Muscle of back (tissue), 11 donors: ENCODE results near the gene POLDIP3. TPM values are rescaled to one million over a fixed set of nuclear protein-coding genes. Genes with fewer than 3 reads are reported as not detected.
"Not testable (repeated sequence)": the region's sequence is repeated elsewhere in the genome, so short reads cannot be mapped to it uniquely, and the experiment has no call there.

Experiments
- DNase-seq, 3 donors: peaks; one replicate each; pipeline versions ENCODE4 v3.0.0 to v3.0.0-alpha.2; 2013
- polyA plus RNA-seq, 10 donors: library from polyadenylated mRNA; unstranded; fragments of 120-200 nt; gene quantifications; one replicate each; pipeline ENCODE4 v1.2.1, GENCODE V29; 2013; ENCODE audit not compliant: insufficient read length in 10 of 10

POLDIP3 gene
- polyA plus RNA-seq, 10 donors, result 51.5 to 65.6 (median 56.9) TPM

DNA sequence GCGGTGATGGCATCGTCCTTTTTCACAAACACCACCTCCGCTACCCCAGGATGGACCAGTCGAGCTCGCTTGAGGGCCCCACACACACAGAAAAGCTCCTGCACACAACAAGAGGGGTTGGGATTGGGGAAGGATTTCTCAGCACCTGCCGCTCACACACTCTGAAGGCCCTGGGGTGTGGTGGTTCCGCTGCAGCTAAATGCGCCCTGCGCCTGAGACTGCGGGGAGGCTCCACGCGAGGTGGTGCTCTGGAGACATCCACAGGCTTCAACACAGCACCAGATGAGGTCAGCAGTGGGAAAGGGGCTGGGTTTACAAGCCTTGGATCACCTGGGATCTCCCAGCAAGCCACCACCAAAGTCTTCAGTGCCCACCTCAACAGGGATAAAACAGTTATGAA is 22.7 kb downstream of the POLDIP3 start:
- no peak for DNase-seq

- no peak for DNase-seq
Measured at GRCh38 chr22:42587588-42588175, 27.0 kb downstream of the POLDIP3 start.

DNA sequence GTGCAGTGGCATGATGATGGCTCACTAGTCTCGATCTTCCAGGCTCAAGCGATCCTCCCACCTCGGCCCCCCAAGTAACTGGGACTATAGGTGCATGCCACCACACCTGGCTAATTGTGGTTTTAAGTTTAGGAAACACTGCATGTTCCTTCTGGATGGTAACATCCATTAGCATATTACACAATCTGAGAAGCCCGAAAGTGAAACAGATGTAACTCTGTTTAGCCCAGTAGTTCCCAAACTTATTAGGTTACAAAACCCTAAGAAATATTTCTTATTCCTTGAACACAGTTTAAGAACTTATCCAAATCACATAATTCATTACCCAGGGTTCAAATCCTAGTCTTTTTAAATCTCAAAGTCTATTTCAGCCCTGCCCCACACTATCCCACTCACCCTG is 28.3 kb downstream of the POLDIP3 start:
- DNase-seq, result no peak

GRCh38 chr22:42585096-42585495 is 29.6 kb downstream of the POLDIP3 start:
- no peak for DNase-seq

DNA sequence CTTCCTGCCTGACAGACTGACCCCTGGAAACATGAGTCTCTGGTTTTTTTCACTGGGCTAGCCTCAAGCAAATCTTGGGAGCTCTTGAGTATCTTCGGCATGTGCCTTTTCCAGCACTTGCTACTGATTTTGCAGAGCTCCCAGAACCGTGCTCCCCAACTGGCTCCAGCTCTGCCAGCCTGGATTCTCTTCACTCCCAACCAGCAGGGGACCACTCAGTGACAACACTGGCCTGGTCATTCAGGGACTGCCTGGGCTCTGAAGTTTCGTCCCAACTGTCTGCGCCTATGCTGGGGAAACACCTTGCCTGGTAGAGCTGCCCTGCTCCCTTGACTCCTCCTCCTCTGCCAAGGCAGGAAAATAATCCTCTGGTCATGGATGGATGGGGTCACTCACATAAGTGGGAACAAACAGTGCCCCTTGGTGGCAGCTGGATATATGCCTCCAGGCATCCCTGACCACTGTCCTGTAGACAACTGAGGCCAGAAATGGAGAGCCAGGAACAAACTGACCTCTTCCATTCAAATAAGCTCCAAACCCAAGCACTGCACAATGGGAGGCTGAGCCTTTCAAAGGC is 30.2 kb downstream of the POLDIP3 start:
- DNase-seq, result no peak

- no peak for DNase-seq
Measured at GRCh38 chr22:42582987-42583386, 31.7 kb downstream of the POLDIP3 start.

GRCh38 chr22:42581762-42582716 is 32.6 kb downstream of the POLDIP3 start:
- peak; percentile 62 to 93 (median 82) for DNase-seq

DNA sequence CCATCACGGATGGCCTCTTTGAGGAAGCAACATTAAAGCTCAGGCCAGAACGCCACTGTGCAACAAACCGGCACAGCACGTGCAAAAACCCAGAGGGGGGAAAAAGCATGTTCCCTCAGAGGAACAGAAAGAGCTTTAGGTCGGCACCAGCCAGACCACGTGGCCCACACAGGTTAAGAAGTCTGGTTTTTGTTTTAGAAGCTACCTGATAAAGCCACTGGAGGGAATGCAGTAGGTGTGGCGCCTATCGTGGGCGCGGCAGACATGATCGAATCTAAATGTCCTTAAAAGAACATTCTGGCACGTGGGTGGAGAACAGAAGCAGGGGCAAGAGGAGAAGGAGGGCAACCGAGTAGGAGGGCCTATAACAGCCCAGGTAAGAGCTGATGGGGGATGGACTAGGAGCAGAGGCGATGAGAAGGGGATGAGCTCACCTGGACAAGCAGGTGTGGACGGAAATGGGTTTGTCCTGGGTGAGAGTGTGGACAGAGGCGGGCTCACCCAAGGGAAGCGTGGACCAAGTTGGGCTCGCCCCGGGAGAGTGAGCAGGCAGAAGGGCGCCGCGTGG is 33.4 kb downstream of the POLDIP3 start:
- DNase-seq, result not testable (repeated sequence)

DNA sequence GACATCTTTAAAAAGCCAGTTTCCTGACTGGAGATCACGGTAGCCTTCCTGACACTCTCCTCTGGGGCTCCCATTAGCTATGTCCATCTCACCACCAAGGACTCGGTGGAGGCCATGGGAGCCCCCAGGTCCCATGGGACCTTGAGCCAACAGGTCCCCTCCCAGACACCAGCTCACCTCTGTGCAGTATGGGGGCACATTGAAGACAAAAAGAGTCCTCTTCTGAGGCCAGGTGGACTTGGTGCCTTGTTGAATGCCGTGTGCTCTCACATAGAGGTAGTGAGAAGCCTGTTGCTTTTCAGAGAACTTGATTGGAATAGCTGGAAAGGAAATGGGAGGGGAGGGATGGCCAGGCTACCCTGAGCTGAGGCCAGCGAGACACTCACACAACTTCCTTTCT is 34.6 kb downstream of the POLDIP3 start:
- DNase-seq, result not testable (repeated sequence)

- no peak for DNase-seq
Measured at GRCh38 chr22:42577623-42578240, 37.0 kb downstream of the POLDIP3 start.

DNA sequence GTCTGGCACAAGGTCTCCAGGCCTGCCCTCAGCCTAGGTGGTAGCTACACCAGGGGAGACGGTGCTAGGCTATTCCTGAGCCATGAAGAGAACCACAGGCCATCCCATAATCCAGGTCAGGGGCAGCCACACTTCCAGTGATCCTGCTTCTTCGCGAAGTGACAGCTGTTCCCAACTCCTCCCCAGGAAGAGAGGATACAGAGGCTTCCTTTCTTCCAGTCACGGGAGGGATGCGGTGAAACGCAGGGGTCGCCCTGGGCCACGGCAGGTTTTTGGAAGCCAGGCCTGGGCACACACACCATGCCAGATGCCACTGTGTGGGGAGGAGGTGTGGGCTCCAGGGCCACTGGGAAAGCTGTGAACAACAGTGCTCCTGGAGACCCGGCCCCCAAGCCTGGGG is 37.5 kb downstream of the POLDIP3 start:
- not testable (repeated sequence) for DNase-seq

DNA sequence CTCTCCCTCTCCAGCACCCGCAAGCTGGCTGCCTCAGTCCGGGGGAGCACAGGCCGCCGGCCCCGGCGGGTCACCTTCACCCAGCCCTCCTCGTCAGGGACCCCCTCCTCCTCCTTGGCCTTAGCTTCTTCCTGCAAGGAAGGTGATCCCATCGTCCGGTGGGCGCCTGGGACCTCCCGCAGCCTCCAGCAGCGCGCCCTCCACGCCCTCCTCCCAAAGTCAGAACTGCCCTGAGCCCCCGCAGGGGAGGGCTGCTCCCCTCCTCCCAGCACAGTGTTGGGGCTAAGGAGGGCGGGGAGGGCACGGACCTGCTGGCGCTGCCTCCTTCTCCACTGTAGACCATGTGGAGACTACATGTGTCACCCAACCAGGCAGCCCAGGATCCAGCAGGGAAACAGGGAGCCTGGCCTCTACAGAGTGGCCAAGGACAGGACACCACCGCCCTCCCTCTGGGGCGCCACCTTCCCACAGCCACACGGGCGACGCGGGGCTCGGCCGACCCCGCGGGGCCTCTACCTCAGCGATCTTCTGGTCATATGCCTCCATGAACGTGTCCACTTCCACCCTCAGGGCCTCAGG is 38.6 kb downstream of the POLDIP3 start:
- not testable (repeated sequence) for DNase-seq

DNA sequence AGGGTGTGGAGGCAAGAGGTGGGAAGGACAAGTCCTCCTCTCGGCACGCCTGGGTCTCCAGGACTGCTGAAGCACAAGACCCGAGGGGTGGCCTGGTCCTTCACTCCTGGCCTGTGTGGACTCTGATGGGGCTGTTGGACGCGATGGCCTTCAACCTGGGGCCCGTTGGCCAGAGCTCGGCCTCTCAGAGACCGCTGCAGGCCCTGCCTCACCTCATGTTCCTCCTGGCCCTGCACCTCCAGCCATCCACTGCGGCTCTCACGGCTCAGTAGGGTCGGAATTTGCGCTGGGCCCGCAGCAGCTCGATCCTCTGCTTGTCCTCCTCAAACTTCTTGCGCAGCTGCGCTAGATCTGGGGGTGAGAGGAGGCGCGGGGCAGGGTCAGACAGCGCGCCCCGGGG is 40.2 kb downstream of the POLDIP3 start:
- DNase-seq, result not testable (repeated sequence)

DNA sequence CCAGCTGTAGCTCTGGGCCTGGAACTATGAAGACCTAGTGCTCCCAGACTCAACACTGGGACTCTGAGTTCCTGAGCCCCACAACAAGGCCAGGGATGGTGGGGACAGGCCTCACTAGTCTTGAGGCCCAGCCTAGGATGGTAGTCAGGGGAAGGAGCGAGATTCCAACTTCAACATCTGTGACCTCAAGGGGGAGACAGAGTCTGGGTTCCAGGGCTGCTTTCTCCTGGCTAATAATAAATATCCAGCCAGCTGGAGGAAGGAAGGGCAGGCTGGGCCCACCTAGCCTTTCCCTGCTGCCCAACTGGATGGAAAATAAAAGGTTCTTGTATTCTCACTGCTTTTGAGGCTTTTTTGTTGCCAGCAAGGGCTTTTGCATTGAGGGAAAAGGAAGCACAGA is 40.6 kb downstream of the POLDIP3 start:
- DNase-seq, result not testable (repeated sequence)

DNA sequence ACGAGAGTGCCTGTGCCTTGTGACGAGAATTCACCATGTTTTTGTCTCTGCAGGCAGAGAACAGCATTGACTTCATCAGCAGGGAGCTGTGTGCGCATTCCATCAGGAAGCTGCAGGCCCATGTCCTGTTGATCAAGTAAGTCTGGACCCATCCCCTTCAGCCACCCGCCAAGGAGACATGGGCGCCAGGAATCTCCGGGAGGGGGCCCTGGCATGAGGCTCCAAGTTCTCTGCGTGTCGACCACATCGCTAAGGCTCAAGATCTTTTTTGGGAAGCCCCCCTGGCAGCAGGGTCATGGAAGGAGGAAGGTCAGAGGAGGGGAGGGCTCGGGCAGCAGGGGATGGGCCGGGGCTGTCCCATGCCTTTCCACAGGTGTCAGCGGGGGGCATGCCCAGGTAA is 43.6 kb downstream of the POLDIP3 start:
- DNase-seq, result not testable (repeated sequence)

DNA sequence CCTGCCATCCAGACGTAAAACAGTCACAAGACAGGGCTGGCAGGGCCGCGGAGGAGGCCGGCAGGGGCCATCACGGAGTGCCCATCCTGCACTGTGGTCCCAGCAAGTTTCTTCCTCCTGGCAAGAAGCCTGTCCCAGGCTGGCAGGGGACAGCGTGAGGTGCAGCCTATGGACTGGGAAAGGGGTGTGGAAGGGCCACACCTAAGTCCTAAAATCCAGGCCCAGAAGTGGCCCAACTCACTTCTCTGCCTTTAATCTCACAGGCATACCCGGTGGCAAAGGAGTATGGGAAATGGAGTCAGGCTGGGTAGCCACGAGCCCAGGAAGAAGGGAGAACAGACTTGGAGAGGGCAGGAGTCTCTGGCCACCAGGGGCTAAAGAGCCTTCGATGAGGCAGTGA is 44.1 kb downstream of the POLDIP3 start:
- DNase-seq, result not testable (repeated sequence)

DNA sequence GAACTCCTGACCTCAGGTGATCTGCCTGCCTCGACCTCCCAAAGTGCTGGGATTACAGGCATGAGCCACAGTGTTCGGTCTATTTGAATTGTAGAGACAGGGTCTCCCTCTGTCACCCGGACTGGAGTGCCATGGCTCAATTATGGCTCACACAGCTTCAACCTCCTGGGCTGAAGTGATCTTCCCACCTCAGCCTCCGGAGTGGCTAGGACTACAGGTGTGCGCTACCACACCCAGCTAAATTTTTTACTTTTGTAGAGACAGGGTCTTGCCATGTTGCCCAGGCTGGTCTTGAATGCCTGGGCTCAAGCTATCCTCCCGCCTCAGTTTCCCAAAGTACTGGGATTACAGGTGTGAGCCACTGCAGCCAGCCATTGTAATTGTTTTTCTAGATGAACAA is 46.7 kb downstream of the POLDIP3 start:
- DNase-seq, result not testable (repeated sequence)

DNA sequence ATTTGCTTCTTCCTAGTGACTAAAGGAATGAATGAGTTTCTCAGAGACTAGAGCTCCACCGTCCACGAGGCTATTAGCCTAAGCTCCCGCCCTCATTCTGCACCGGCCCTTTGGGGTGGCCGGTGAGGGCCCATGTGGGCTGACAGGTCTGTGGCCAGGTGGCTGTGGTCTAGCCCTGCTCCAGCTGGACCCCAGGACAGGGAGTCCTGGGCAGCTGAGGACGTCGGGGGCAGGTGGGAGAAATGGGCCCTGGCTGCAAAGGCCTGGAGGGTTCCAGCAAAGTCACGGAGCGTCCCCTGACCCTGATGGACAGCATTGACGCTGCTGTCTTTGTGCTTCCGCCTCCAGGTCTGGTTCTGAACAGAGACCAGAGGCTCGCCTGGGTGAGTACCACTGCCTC is 48.7 kb downstream of the POLDIP3 start:
- DNase-seq, result no peak

- no peak for DNase-seq
Measured at GRCh38 chr22:42564699-42565098, 50.0 kb downstream of the POLDIP3 start.

GRCh38 chr22:42563943-42564342 is 50.7 kb downstream of the POLDIP3 start:
- not testable (repeated sequence) for DNase-seq

- no peak for DNase-seq
Measured at GRCh38 chr22:42562684-42563083, 52.0 kb downstream of the POLDIP3 start.

DNA sequence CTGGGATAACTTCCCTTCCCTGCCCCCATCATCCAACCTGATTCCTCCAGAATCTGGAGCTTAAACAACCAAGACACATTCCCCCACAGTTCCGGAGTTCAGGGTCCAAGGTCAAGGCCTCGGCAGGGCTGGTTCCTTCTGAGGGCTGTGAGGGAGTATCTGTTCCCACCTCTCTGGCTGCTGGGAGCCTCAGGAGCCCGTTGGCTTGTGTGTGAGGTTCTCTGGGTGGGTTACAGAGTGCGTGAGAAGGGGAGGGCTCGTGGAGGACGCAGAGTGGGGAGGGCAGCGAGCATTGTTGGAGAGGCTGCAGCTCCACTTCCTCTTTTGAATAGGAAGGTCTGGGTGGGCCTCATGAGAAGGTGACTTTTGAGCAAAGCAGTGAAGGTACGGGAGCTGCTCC is 52.4 kb downstream of the POLDIP3 start:
- DNase-seq, result peak in 1 of 3 donors; percentile 36
